IMR-90 (cell line): Measurements from ENCODE around the gene PAPLN. TPM values are rescaled to one million over a fixed set of nuclear protein-coding genes. Genes with fewer than 3 reads are reported as not detected.

Experiments used
- ATAC-seq: fragments of 200-7000 bp; cut with Tn5 transposase; 2 replicates; pipeline ENCODE4 v1.9.1; 2020; ENCODE audit warnings: low read depth, mild to moderate bottlenecking, moderate library complexity
- BruUV-seq: library from RNA; stranded (reverse); fragments of 400-500 nt; replicated peaks from 2 replicates; lab custom pipeline; 2021; lab: Mats Ljungman, UMichigan
- CTCF ChIA-PET: fragments of 300-600 bp; formaldehyde crosslinking; extraction: SDS; loops from one replicate; lab custom pipeline; 2021; ENCODE audit warnings: antibody characterized with exemption; lab: Yijun Ruan, JAX
- POLR2A ChIA-PET: fragments of 300-600 bp; sonication (Branson Sonifier 250); formaldehyde crosslinking; loops from one replicate; lab custom pipeline; 2022; ENCODE audit warnings: antibody characterized with exemption; ENCODE audit not compliant: unreplicated experiment; lab: Charles Lee
- DNase-seq: peaks from one replicate; pipeline ENCODE4 v3.0.0; 2013
- H2AFZ ChIP-seq: replicated peaks from 2 replicates; pipeline ENCODE3; 2013; ENCODE audit warnings: low read length, mild to moderate bottlenecking; ENCODE audit not compliant: poor library complexity
- H2AK5ac ChIP-seq: 2 replicates; pipeline ENCODE4 v1.6.1; 2013; ENCODE audit warnings: low read depth, low read length, inconsistent platforms
- H2AK9ac ChIP-seq: replicated peaks from 2 replicates; pipeline ENCODE3; 2013; ENCODE audit warnings: mild to moderate bottlenecking, low read depth, low read length, moderate library complexity; ENCODE audit not compliant: poor library complexity
- H2BK120ac ChIP-seq: 2 replicates; pipeline ENCODE4 v1.6.1; 2013; ENCODE audit warnings: low read depth, low read length, inconsistent platforms
- H2BK15ac ChIP-seq: 3 replicates; pipeline ENCODE4 v1.6.1; 2013; ENCODE audit warnings: low read depth, low read length, inconsistent platforms
- H2BK20ac ChIP-seq: 2 replicates; pipeline ENCODE4 v1.6.1; 2013; ENCODE audit warnings: low read depth, mild to moderate bottlenecking, inconsistent platforms, low read length, moderate library complexity
- H2BK5ac ChIP-seq: 2 replicates; pipeline ENCODE4 v1.6.1; 2013; ENCODE audit warnings: mild to moderate bottlenecking, low read depth, low read length, inconsistent platforms; ENCODE audit not compliant: poor library complexity, severe bottlenecking
- H3K14ac ChIP-seq: replicated peaks from 2 replicates; pipeline ENCODE4 v1.6.1; 2013; ENCODE audit warnings: low read depth, low read length, inconsistent platforms
- H3K18ac ChIP-seq: 2 replicates; pipeline ENCODE4 v1.6.1; 2013; ENCODE audit warnings: low read depth, low read length, control low read depth
- H3K23ac ChIP-seq: 2 replicates; pipeline ENCODE4 v1.6.1; 2013; ENCODE audit warnings: low read depth, low read length, inconsistent platforms
- H3K27ac ChIP-seq: 2 replicates; pipeline ENCODE4 v1.5.1; 2013; ENCODE audit warnings: mild to moderate bottlenecking, control low read depth, low read length; ENCODE audit not compliant: insufficient read depth
- H3K27me3 ChIP-seq: 2 replicates; pipeline ENCODE4 v1.6.1; 2013; ENCODE audit warnings: low read length; ENCODE audit not compliant: control insufficient read depth, insufficient read depth
- H3K36me3 ChIP-seq: 2 replicates; pipeline ENCODE4 v1.6.1; 2013; ENCODE audit warnings: low read length, mixed read lengths; ENCODE audit not compliant: control insufficient read depth, insufficient read depth
- H3K4ac ChIP-seq: 2 replicates; pipeline ENCODE4 v1.6.1; 2013; ENCODE audit warnings: low read depth, low read length, inconsistent platforms
- H3K4me1 ChIP-seq: 2 replicates; pipeline ENCODE4 v1.6.1; 2013; ENCODE audit warnings: low read length, mixed read lengths; ENCODE audit not compliant: control insufficient read depth, insufficient read depth
- H3K4me2 ChIP-seq: 2 replicates; pipeline ENCODE4 v1.6.1; 2013; ENCODE audit warnings: low read depth, mild to moderate bottlenecking, control low read depth, low read length, moderate library complexity
- H3K4me3 ChIP-seq: 2 replicates; pipeline ENCODE4 v1.5.1; 2013; ENCODE audit warnings: low read depth, mild to moderate bottlenecking, control low read depth, low read length, moderate library complexity; ENCODE audit not compliant: insufficient read depth
- H3K56ac ChIP-seq: 2 replicates; pipeline ENCODE4 v1.6.1; 2013; ENCODE audit warnings: low read length, inconsistent platforms; ENCODE audit not compliant: insufficient read depth; ENCODE audit errors: extremely low read depth
- H3K79me1 ChIP-seq, 2 experiments: 2 replicates each; pipeline ENCODE4 v1.6.1; 2013; ENCODE audit warnings: low read length in 2 of 2, inconsistent platforms in 1 of 2, low read depth in 1 of 2
- H3K9ac ChIP-seq: 2 replicates; pipeline ENCODE4 v1.6.1; 2013; ENCODE audit warnings: low read depth, low read length, control low read depth
- H3K9me1 ChIP-seq: 2 replicates; pipeline ENCODE4 v1.6.1; 2013; ENCODE audit warnings: low read length, inconsistent platforms; ENCODE audit not compliant: insufficient read depth
- H3K9me3 ChIP-seq: 2 replicates; pipeline ENCODE4 v1.6.1; 2013; ENCODE audit warnings: low read length; ENCODE audit not compliant: control insufficient read depth, insufficient read depth
- H4K20me1 ChIP-seq: 2 replicates; pipeline ENCODE4 v1.6.1; 2013; ENCODE audit warnings: low read length, inconsistent platforms; ENCODE audit not compliant: insufficient read depth
- H4K5ac ChIP-seq: 2 replicates; pipeline ENCODE4 v1.6.1; 2013; ENCODE audit warnings: mild to moderate bottlenecking, low read depth, low read length, control low read depth
- H4K8ac ChIP-seq, 2 experiments: 2 replicates each; pipeline ENCODE4 v1.6.1; 2013; ENCODE audit warnings: low read depth in 2 of 2, low read length in 2 of 2, control low read depth in 1 of 2, inconsistent platforms in 1 of 2
- H4K91ac ChIP-seq: 2 replicates; pipeline ENCODE4 v1.6.1; 2013; ENCODE audit warnings: low read depth, low read length, inconsistent platforms; ENCODE audit not compliant: insufficient read depth
- BHLHE40 ChIP-seq: fragments of 150-350 bp; IDR thresholded peaks from 2 replicates; pipeline ENCODE4 v1.6.1; 2016; ENCODE audit warnings: mild to moderate bottlenecking, low read depth, low read length
- CEBPB ChIP-seq: IDR thresholded peaks from 2 replicates; pipeline ENCODE4 v1.6.1; 2012; ENCODE audit warnings: low read depth, low read length, improper control_type of control experiment
- CHD1 ChIP-seq: IDR thresholded peaks from 2 replicates; pipeline ENCODE4 v1.6.1; 2012; ENCODE audit warnings: low read depth, low read length, improper control_type of control experiment
- FOS ChIP-seq: fragments of 150-350 bp; IDR thresholded peaks from 2 replicates; pipeline ENCODE4 v1.6.1; 2016; ENCODE audit warnings: low read depth, low read length
- MAFK ChIP-seq: IDR thresholded peaks from 2 replicates; pipeline ENCODE4 v1.6.1; 2012; ENCODE audit warnings: low read depth, low read length, improper control_type of control experiment
- MAZ ChIP-seq: IDR thresholded peaks from 2 replicates; pipeline ENCODE4 v1.6.1; 2012; ENCODE audit warnings: low read depth, mild to moderate bottlenecking, low read length, improper control_type of control experiment, moderate library complexity, borderline replicate concordance
- MXI1 ChIP-seq: IDR thresholded peaks from 2 replicates; pipeline ENCODE4 v1.6.1; 2012; ENCODE audit warnings: low read depth, mild to moderate bottlenecking, low read length, moderate library complexity, borderline replicate concordance
- NFE2L2 ChIP-seq: fragments of 150-350 bp; IDR thresholded peaks from 2 replicates; pipeline ENCODE4 v1.6.1; 2016; ENCODE audit warnings: low read depth, mild to moderate bottlenecking, low read length
- POLR2A ChIP-seq: IDR thresholded peaks from 2 replicates; pipeline ENCODE4 v1.6.1; 2012; ENCODE audit warnings: mild to moderate bottlenecking, low read depth, low read length
- RAD21 ChIP-seq: IDR thresholded peaks from 2 replicates; pipeline ENCODE4 v1.6.1; 2012; ENCODE audit warnings: low read length, improper control_type of control experiment
- RCOR1 ChIP-seq: IDR thresholded peaks from 2 replicates; pipeline ENCODE4 v1.6.1; 2012; ENCODE audit warnings: mild to moderate bottlenecking, low read length, improper control_type of control experiment; ENCODE audit not compliant: insufficient replicate concordance
- RFX5 ChIP-seq: IDR thresholded peaks from 2 replicates; pipeline ENCODE4 v1.8.0; 2012; ENCODE audit warnings: low read depth, mild to moderate bottlenecking, low read length, moderate library complexity
- SMC3 ChIP-seq: fragments of 150-350 bp; IDR thresholded peaks from 2 replicates; pipeline ENCODE4 v1.6.1; 2016; ENCODE audit warnings: low read depth, mild to moderate bottlenecking, antibody characterized with exemption, low read length, moderate library complexity
- WGBS, 2 experiments: methylation state at CpG; one replicate each; pipeline versions ENCODE4 v1.1.5 to v1.1.7; 2013; ENCODE audit warnings: missing lambda C conversion rate in 2 of 2; ENCODE audit not compliant: insufficient read length in 1 of 2; ENCODE audit errors: extremely low coverage in 2 of 2; 5-methylcytosine and 5-hydroxymethylcytosine counted together
- dilution Hi-C: fragments of 300-500 bp; cut with HindIII; formaldehyde crosslinking; loops from one replicate; pipeline ENCODE4 v1.14.3; 2018; ENCODE audit warnings: low sequenced_read_pairs; ENCODE audit not compliant: unreplicated experiment
- in situ Hi-C: fragments of 300-500 bp; cut with MboI; formaldehyde crosslinking; loops from 3 replicates; pipeline ENCODE4 v1.14.3; 2019; ENCODE audit warnings: low sequenced_read_pairs, inconsistent platforms, mixed read lengths
- intact Hi-C: fragments of 100-400 bp; cut with micrococcal nuclease; formaldehyde crosslinking; loops from 2 replicates; pipeline ENCODE4 v1.10.0; 2022
- polyA plus RNA-seq, 3 experiments: library from polyadenylated mRNA; depleted of rRNA; stranded (reverse); fragments of >200 nt; gene quantifications; 2 replicates each; pipeline ENCODE4 v1.2.3, GENCODE V29; 2012; ENCODE audit warnings: low replicate concordance in 1 of 3
- total RNA-seq: library from RNA; depleted of rRNA; stranded (reverse); fragments of >200 nt; gene quantifications from 2 replicates; pipeline ENCODE4 v1.2.3, GENCODE V29; 2012
- TF ChIP-seq, protein P1 (sequence below): fragments of 150-350 bp; IDR thresholded peaks from 2 replicates; pipeline ENCODE4 v1.6.1; 2017; ENCODE audit warnings: mild to moderate bottlenecking, antibody characterized with exemption, low read length, low read depth
- TF ChIP-seq, protein P2 (sequence below): conservative IDR thresholded peaks from 2 replicates; pipeline ENCODE4 v1.5.1; 2012; ENCODE audit warnings: mild to moderate bottlenecking, low read depth, low read length, improper control_type of control experiment
- TF ChIP-seq, protein P3 (sequence below): fragments of 150-350 bp; IDR thresholded peaks from 2 replicates; pipeline ENCODE4 v1.6.1; 2016; ENCODE audit warnings: low read depth, mild to moderate bottlenecking, low read length, moderate library complexity, borderline replicate concordance

PAPLN gene
- total and polyA plus RNA-seq, 2 of the 4 experiments (the other 2 are of a cell fraction): 0.36 to 1.2 TPM

DNA sequence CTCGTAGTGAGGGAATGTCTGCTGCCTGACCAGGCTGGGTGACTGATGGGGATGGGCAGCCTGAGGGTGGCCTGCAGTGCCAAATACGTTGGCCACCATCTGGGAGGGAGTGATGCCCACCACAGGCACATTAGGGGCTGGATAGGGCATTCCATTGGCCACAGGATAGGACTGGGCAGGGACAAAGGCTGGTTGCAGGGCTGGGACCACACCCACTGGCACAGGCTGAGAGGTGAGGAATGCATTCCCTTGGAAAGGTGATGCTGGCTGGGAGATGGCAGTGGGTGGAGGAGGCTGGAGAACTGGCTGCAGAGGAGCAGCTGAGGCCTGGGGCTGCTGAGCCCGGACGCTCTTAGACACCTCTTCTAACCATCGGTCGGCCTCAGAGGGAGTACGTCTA lies 39.5 kb downstream of the PAPLN start:
- H2BK15ac ChIP-seq: no peak overlapping the region
- dilution Hi-C loops (loop anchor here (25.0 kb wide), 1 partner anchor 185 kb away; the partner anchor contains the start of gene NUMB), intact Hi-C loops (no loop called here), in situ Hi-C loops (no loop called here)
- H3K14ac ChIP-seq: no peak overlapping the region
- no peak overlapping the region for H2BK5ac ChIP-seq
- ChIA-PET CTCF (no interaction called here), POLR2A (no interaction called here)
- H3K9me1 ChIP-seq: no peaks in the 10 kb centered on the region; the same call in 1 of the 2 replicates
- no peaks in the 10 kb centered on the region for H4K20me1 ChIP-seq
- H3K36me3 ChIP-seq: peaks cover 41% of the 10 kb centered on the region
- H3K4me1 ChIP-seq: no peaks in the 10 kb centered on the region; the same call in 1 of the 2 replicates
- DNase-seq: no peak
- no peak overlapping the region for H4K5ac ChIP-seq
- ATAC-seq: no peak
- no peak overlapping the region for H3K23ac ChIP-seq
- no peak overlapping the region for H4K8ac ChIP-seq
- no TSS peak for BruUV-seq
- H3K4me2 ChIP-seq: no peak overlapping the region
- WGBS, 2 experiments: 100% methylated on average over 1 of the region's 7 CpGs; no CpG with 5 or more reads in 1 of the 2 experiments
- no peak overlapping the region for H4K91ac ChIP-seq
- no peak overlapping the region for H3K27ac ChIP-seq
- no peak overlapping the region for H2AFZ ChIP-seq
- no peaks in the 10 kb centered on the region for H3K9me3 ChIP-seq
- H2BK20ac ChIP-seq: no peak overlapping the region
- H3K18ac ChIP-seq: no peak overlapping the region
- H3K4ac ChIP-seq: no peak overlapping the region
- no peak overlapping the region for H3K56ac ChIP-seq
- no peak overlapping the region for H3K9ac ChIP-seq
- no peak overlapping the region for H3K4me3 ChIP-seq
- peaks cover 0 to 6% of the 10 kb centered on the region in 2 experiments; a peak in 3 of 4 replicates for H3K79me1 ChIP-seq
- H3K27me3 ChIP-seq: no peaks in the 10 kb centered on the region
- TF ChIP-seq RCOR1 (no peak), SMC3 (no peak), CEBPB (no peak), MAFK (no peak), MAZ (no peak), FOS (no peak), BHLHE40 (no peak), RAD21 (no peak), RFX5 (no peak), NFE2L2 (no peak), POLR2A (no peak), CHD1 (no peak), MXI1 (no peak)
- TF ChIP-seq, protein P1, sequence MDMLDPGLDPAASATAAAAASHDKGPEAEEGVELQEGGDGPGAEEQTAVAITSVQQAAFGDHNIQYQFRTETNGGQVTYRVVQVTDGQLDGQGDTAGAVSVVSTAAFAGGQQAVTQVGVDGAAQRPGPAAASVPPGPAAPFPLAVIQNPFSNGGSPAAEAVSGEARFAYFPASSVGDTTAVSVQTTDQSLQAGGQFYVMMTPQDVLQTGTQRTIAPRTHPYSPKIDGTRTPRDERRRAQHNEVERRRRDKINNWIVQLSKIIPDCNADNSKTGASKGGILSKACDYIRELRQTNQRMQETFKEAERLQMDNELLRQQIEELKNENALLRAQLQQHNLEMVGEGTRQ: no peak
- TF ChIP-seq, protein P2, sequence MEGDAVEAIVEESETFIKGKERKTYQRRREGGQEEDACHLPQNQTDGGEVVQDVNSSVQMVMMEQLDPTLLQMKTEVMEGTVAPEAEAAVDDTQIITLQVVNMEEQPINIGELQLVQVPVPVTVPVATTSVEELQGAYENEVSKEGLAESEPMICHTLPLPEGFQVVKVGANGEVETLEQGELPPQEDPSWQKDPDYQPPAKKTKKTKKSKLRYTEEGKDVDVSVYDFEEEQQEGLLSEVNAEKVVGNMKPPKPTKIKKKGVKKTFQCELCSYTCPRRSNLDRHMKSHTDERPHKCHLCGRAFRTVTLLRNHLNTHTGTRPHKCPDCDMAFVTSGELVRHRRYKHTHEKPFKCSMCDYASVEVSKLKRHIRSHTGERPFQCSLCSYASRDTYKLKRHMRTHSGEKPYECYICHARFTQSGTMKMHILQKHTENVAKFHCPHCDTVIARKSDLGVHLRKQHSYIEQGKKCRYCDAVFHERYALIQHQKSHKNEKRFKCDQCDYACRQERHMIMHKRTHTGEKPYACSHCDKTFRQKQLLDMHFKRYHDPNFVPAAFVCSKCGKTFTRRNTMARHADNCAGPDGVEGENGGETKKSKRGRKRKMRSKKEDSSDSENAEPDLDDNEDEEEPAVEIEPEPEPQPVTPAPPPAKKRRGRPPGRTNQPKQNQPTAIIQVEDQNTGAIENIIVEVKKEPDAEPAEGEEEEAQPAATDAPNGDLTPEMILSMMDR: no peak
- TF ChIP-seq, protein P3, sequence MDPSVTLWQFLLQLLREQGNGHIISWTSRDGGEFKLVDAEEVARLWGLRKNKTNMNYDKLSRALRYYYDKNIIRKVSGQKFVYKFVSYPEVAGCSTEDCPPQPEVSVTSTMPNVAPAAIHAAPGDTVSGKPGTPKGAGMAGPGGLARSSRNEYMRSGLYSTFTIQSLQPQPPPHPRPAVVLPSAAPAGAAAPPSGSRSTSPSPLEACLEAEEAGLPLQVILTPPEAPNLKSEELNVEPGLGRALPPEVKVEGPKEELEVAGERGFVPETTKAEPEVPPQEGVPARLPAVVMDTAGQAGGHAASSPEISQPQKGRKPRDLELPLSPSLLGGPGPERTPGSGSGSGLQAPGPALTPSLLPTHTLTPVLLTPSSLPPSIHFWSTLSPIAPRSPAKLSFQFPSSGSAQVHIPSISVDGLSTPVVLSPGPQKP: no peak
- no peak overlapping the region for H2BK120ac ChIP-seq
- H2AK5ac ChIP-seq: no peak overlapping the region
- no peak overlapping the region for H2AK9ac ChIP-seq
